ENCODE measurements around the gene CGB8. TPM values are rescaled to one million over a fixed set of nuclear protein-coding genes. Genes with fewer than 3 reads are reported as not detected.
"Not testable (repeated sequence)": the region's sequence is repeated elsewhere in the genome, so short reads cannot be mapped to it uniquely, and the experiment has no call there.

CGB8 gene
- total and polyA plus RNA-seq, 10 donors = not detected

GRCh38 chr19:49042666-49043065 lies 6.2 kb downstream of the CGB8 start:
- H3K9me3 ChIP-seq; intact Hi-C loops (cut with DNase I; ENCODE audit: low total_unique reads); H3K36me3 ChIP-seq; H3K4me1 ChIP-seq; DNase-seq; H3K4me3 ChIP-seq; H3K27ac ChIP-seq; H3K27me3 ChIP-seq (replicated peaks in 1 of 7): not testable (repeated sequence)
- 82 to 96% (median 85%) methylated on average over 1 to 4 of the region's 4 CpGs for WGBS, 5 donors

- intact Hi-C loops (cut with DNase I; ENCODE audit: low total_unique reads) = no loop called here
- DNase-seq = no peak
- H3K4me1 ChIP-seq = no peaks in the 10 kb centered on the region
- H3K27me3 ChIP-seq (replicated peaks in 1 of 7) = no peaks in the 10 kb centered on the region
- TF ChIP-seq POLR2A (IDR thresholded peaks at IDR 0.05) = no peak
- no peak for TF ChIP-seq POLR2AphosphoS5 (IDR thresholded peaks at IDR 0.05)
- no peak for TF ChIP-seq CTCF (IDR thresholded peaks at IDR 0.05 in 8 of 11, conservative IDR thresholded peaks at IDR 0.05 in 3 of 11)
- no peak overlapping the region for H3K27ac ChIP-seq
- 80 to 92% (median 84%) methylated on average over 13 to 17 of the region's 17 CpGs for WGBS, 5 donors
- H3K9me3 ChIP-seq = no peaks in the 10 kb centered on the region
- no peaks in the 10 kb centered on the region for H3K36me3 ChIP-seq
- H3K4me3 ChIP-seq = no peak overlapping the region
Measured at GRCh38 chr19:49042177-49042576, 6.7 kb downstream of the CGB8 start.

GRCh38 chr19:49039736-49040135 lies 9.2 kb downstream of the CGB8 start:
- H3K27ac ChIP-seq; H3K4me3 ChIP-seq; H3K27me3 ChIP-seq (replicated peaks in 1 of 7); H3K4me1 ChIP-seq; DNase-seq; H3K36me3 ChIP-seq; intact Hi-C loops (cut with DNase I; ENCODE audit: low total_unique reads); H3K9me3 ChIP-seq: not testable (repeated sequence)
- 51 to 70% (median 64%) methylated on average over 8 to 9 of the region's 9 CpGs for WGBS, 5 donors

- H3K4me1 ChIP-seq; H3K4me3 ChIP-seq; H3K27ac ChIP-seq; H3K36me3 ChIP-seq; H3K27me3 ChIP-seq (replicated peaks in 1 of 7); DNase-seq; H3K9me3 ChIP-seq; intact Hi-C loops (cut with DNase I; ENCODE audit: low total_unique reads): not testable (repeated sequence)
- WGBS, 5 donors = 86 to 93% (median 88%) methylated on average over 15 to 26 of the region's 26 CpGs
Measured at GRCh38 chr19:49038557-49039276, 10.2 kb downstream of the CGB8 start.

GRCh38 chr19:49038111-49038510 lies 10.8 kb downstream of the CGB8 start:
- DNase-seq; H3K9me3 ChIP-seq; H3K4me3 ChIP-seq; H3K4me1 ChIP-seq; intact Hi-C loops (cut with DNase I; ENCODE audit: low total_unique reads); H3K27ac ChIP-seq; H3K27me3 ChIP-seq (replicated peaks in 1 of 7); H3K36me3 ChIP-seq: not testable (repeated sequence)
- 88 to 99% (median 93%) methylated on average over 5 to 8 of the region's 8 CpGs for WGBS, 5 donors

GRCh38 chr19:49036815-49037214 lies 12.1 kb downstream of the CGB8 start, which contains the start of gene CGB1:
Gene CGB1, minus strand, starts transcription at chr19:49036895. Its CDS starts 184 bp downstream, at chr19:49036711.
- H3K27me3 ChIP-seq (replicated peaks in 1 of 7); H3K27ac ChIP-seq; intact Hi-C loops (cut with DNase I; ENCODE audit: low total_unique reads); H3K4me3 ChIP-seq; DNase-seq; H3K36me3 ChIP-seq; H3K9me3 ChIP-seq; H3K4me1 ChIP-seq: not testable (repeated sequence)
- WGBS, 5 donors = 50 to 67% (median 54%) methylated on average over 17 to 18 of the region's 18 CpGs
- TF ChIP-seq CTCF (IDR thresholded peaks at IDR 0.05 in 8 of 11, conservative IDR thresholded peaks at IDR 0.05 in 3 of 11) = peak in 4 of 11 experiments; percentile 11 to 47 (median 32)

Data from spleen (tissue), 11 donors.